Neural cell (in vitro differentiated cells): Measurements from ENCODE around the gene ETFA.

Source experiments
- CTCF ChIP-seq: fragments of 450-650 bp; IDR thresholded peaks from 2 replicates; pipeline ENCODE4 v1.5.1; 2014; ENCODE audit warnings: antibody characterized with exemption, mild to moderate bottlenecking, moderate library complexity; ENCODE audit not compliant: poor library complexity, severe bottlenecking
- POLR2AphosphoS5 ChIP-seq: IDR thresholded peaks from 2 replicates; pipeline ENCODE4 v1.6.1; 2012
- RAD21 ChIP-seq: fragments of 450-650 bp; conservative IDR thresholded peaks from 2 replicates; pipeline ENCODE4 v1.6.1; 2014; ENCODE audit warnings: antibody characterized with exemption, mild to moderate bottlenecking, moderate library complexity
- SMC3 ChIP-seq: fragments of 450-650 bp; conservative IDR thresholded peaks from 2 replicates; pipeline ENCODE4 v1.6.1; 2014; ENCODE audit warnings: antibody characterized with exemption, mild to moderate bottlenecking, moderate library complexity; ENCODE audit not compliant: poor library complexity

GRCh38 chr15:76195506-76196268, 115.6 kb downstream of the ETFA start:
- no peak for TF ChIP-seq SMC3
- no peak for TF ChIP-seq CTCF
- no peak for TF ChIP-seq POLR2AphosphoS5
- no peak for TF ChIP-seq RAD21
